Measurements from ENCODE around the gene MRPL12. TPM values are rescaled to one million over a fixed set of nuclear protein-coding genes. Genes with fewer than 3 reads are reported as not detected.

MRPL12 gene
- 14.2 and 50.8 TPM in 2 replicates for total RNA-seq (2011; cell fraction: chromatin; rRNA removed; ENCODE audit: low replicate concordance)
- 61.9 and 77.4 TPM in 2 replicates for total RNA-seq (2011; cell fraction: nucleolus; rRNA removed)
- 32.4 and 38.0 TPM in 2 replicates for total RNA-seq (2011; cell fraction: nucleoplasm; rRNA removed)
- total RNA-seq (2014; rRNA removed) (182 and 276 TPM in 2 replicates), total RNA-seq (2014; rRNA removed; fragmentation: Illumina TruSeq; extraction: Trizol) (31.8 and 40.0 TPM in 2 replicates), total RNA-seq (2015; rRNA removed; fragmentation: Illumina TruSeq; extraction: Trizol) (57.9 and 60.8 TPM in 2 replicates), total RNA-seq (2021) (231 and 251 TPM in 2 replicates), polyA plus RNA-seq (2011; rRNA removed) (101 and 110 TPM in 2 replicates), polyA plus RNA-seq (2014; fragmentation: Illumina TruSeq; extraction: Trizol) (100 and 128 TPM in 2 replicates), polyA plus RNA-seq (2014; fragmentation: Nextera tagmentation; extraction: Ambion mirVana) (1 to 10 TPM in 1 of 2 experiments, under 1 TPM in 1; 0.94 to 2.7 TPM), polyA plus RNA-seq (2014; rRNA removed) (338 and 351 TPM in 2 replicates), polyA minus RNA-seq (2011; rRNA and poly(A)+ RNA removed) (36.5 and 49.2 TPM in 2 replicates), Bru-seq, nascent RNA (percentile 98 among the genes with signal in this experiment), BruChase-seq, experiment 1, labeled RNA remaining after a 2-hour chase (percentile 96 among the genes with signal in this experiment), BruChase-seq, experiment 2, labeled RNA remaining after a 6-hour chase (percentile 96 among the genes with signal in this experiment)
- polyA plus RNA-seq (2011; cell fraction: cytosol; rRNA removed), result 124 and 353 TPM in 2 replicates
- polyA plus RNA-seq (2011; cell fraction: nucleus; rRNA removed), result 53.5 and 78.2 TPM in 2 replicates
- polyA plus RNA-seq (2012), result 145 TPM in 2 replicates
- 52.2 and 58.3 TPM in 2 replicates for polyA minus RNA-seq (2011; cell fraction: cytosol; rRNA and poly(A)+ RNA removed)
- polyA minus RNA-seq (2011; cell fraction: nucleus; rRNA and poly(A)+ RNA removed), result 15.9 and 32.2 TPM in 2 replicates
- long read RNA-seq, experiment 1, transcript MRPL12-201 (5 exons, 1,028 nt), result major isoform, 372 of 531 reads
- long read RNA-seq, experiment 1, partial matches to known transcripts, result 151 of 531 reads
- long read RNA-seq, experiment 1, other reads (novel, unspliced or antisense), result 8 of 531 reads
- long read RNA-seq, experiment 2, transcript MRPL12-201 (5 exons, 1,028 nt), result major isoform, 267 of 320 reads
- long read RNA-seq, experiment 2, partial matches to known transcripts, result 32 of 320 reads
- long read RNA-seq, experiment 2, other reads (novel, unspliced or antisense), result 21 of 320 reads
- long read RNA-seq, experiment 3, transcript MRPL12-201 (5 exons, 1,028 nt), result major isoform, 338 of 354 reads
- long read RNA-seq, experiment 3, partial matches to known transcripts, result 14 of 354 reads
- long read RNA-seq, experiment 3, other reads (novel, unspliced or antisense), result 2 of 354 reads

DNA sequence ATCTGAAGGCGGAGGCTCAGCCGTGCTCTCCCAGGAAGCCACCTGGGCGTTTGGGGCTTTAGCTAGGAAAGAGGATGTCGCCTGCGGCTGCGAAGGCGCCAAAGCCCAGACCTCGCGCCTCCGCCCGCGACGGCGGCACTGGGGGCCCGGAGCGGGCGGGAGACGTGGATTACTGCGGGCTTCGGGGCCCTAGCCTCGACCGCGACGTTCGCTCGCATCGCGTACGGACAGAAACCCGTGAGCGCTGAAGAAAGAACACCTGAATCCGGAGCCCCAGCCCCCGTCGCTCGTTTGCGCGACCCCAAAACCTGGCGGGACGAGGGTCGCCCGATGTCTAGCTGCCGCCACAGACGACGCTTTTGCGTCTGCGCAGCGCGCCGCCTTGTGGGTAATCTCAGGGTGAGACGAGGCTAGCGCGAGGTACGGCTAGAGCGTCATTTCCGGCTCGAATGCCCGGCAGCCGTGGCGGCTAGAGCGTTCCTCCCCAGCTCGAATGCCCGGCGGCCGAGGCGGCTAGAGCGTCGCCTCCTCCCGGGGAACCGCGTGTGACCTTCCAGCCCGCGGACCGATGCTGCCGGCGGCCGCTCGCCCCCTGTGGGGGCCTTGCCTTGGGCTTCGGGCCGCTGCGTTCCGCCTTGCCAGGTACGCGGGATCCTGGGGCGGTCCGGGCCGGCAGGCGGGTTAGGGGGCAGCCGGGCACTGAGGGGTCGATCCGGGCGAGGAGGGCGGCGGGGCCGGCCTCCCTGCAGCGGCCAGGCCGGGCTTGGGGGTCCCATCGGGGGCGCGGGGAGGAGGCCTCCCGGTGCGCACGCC is at the start of gene MRPL12:
MRPL12 (plus strand) TSS at position 434 of the 813 bp plus-strand sequence; CDS start at position 569, 135 bp downstream.
- intact Hi-C loops (cut with micrococcal nuclease), result loop anchor here (5.0 kb wide), 1 partner anchor 36 kb away; the partner anchor contains the start of genes CCDC137 and OXLD1
- peak within 1 kb of the TSS; percentile 90 for H3K27ac ChIP-seq (ENCODE audit: extremely low read depth, low read depth, low read length)
- H3K79me2 ChIP-seq (ENCODE audit: control insufficient read depth, insufficient read depth, low read length), result peaks cover 60% of the 10 kb centered on the region
- peak within 1 kb of the TSS; percentile 96 to 100 for H3K9ac ChIP-seq (ENCODE audit: insufficient read depth in 1 of 2, low read depth in 2 of 2, low read length in 2 of 2)
- FAIRE-seq (peak; percentile 95), ATAC-seq (peak; percentile 90), DNase-seq (ENCODE audit: extremely low read depth in 1 of 4, low spot score in 3 of 4) (peak; percentile 83 to 97 (median 90))
- no peaks in the 10 kb centered on the region for H3K9me3 ChIP-seq (replicated peaks; ENCODE audit: control insufficient read depth, insufficient read depth, low read depth, low read length)
- peak within 1 kb of the TSS; percentile 95 for H3K4me2 ChIP-seq (ENCODE audit: insufficient read depth, low read length)
- H4K20me1 ChIP-seq (replicated peaks; ENCODE audit: control insufficient read depth, insufficient read depth, low read length), result peaks cover 12% of the 10 kb centered on the region
- H2AFZ ChIP-seq (ENCODE audit: low read depth, low read length), result peak within 1 kb of the TSS; percentile 78
- H3K4me1 ChIP-seq (replicated peaks in 1 of 2; ENCODE audit: control insufficient read depth in 2 of 2, insufficient read depth in 2 of 2, low read length in 2 of 2), result peaks cover 14 to 63% of the 10 kb centered on the region in 2 experiments; a peak in 4 of 5 replicates
- H3K4me3 ChIP-seq, result peak within 1 kb of the TSS; percentile 99
- ChIA-PET POLR2A (interaction anchor here (0.6 to 4.7 kb wide), 20 partner anchors 10 to 481 kb away, joined by 3 to 54 read pairs (median 4); partner anchors contain the start of genes ACTG1, ALYREF, ANAPC11 and ARL16), CTCF (ENCODE audit: low intra/inter-chr PET ratio) (no interaction called here)
- BruUV-seq (replicated peaks), result TSS peak; percentile 87
- in situ Hi-C loops (cut with MboI), result no loop called here
- no peaks in the 10 kb centered on the region for H3K9me1 ChIP-seq (ENCODE audit: control insufficient read depth, insufficient read depth, low read length)
- no peaks in the 10 kb centered on the region for H3K27me3 ChIP-seq (ENCODE audit: control insufficient read depth in 2 of 2, insufficient read depth in 2 of 2, low read length in 2 of 2)
- H3K36me3 ChIP-seq (ENCODE audit: control insufficient read depth, insufficient read depth, low read length), result peaks cover 80% of the 10 kb centered on the region
- WGBS (ENCODE audit: insufficient coverage, low coverage, missing lambda C conversion rate), result under 1% methylated on average over 61 of the region's 102 CpGs
- TF ChIP-seq CC2D1A (IDR thresholded peaks at IDR 0.05) (no peak), ZNF197 (CRISPR knock-in tag; IDR thresholded peaks at IDR 0.05; ENCODE audit: low read depth) (no peak), NCOA6 (IDR thresholded peaks at IDR 0.05) (no peak)
- TF ChIP-seq, protein P1, sequence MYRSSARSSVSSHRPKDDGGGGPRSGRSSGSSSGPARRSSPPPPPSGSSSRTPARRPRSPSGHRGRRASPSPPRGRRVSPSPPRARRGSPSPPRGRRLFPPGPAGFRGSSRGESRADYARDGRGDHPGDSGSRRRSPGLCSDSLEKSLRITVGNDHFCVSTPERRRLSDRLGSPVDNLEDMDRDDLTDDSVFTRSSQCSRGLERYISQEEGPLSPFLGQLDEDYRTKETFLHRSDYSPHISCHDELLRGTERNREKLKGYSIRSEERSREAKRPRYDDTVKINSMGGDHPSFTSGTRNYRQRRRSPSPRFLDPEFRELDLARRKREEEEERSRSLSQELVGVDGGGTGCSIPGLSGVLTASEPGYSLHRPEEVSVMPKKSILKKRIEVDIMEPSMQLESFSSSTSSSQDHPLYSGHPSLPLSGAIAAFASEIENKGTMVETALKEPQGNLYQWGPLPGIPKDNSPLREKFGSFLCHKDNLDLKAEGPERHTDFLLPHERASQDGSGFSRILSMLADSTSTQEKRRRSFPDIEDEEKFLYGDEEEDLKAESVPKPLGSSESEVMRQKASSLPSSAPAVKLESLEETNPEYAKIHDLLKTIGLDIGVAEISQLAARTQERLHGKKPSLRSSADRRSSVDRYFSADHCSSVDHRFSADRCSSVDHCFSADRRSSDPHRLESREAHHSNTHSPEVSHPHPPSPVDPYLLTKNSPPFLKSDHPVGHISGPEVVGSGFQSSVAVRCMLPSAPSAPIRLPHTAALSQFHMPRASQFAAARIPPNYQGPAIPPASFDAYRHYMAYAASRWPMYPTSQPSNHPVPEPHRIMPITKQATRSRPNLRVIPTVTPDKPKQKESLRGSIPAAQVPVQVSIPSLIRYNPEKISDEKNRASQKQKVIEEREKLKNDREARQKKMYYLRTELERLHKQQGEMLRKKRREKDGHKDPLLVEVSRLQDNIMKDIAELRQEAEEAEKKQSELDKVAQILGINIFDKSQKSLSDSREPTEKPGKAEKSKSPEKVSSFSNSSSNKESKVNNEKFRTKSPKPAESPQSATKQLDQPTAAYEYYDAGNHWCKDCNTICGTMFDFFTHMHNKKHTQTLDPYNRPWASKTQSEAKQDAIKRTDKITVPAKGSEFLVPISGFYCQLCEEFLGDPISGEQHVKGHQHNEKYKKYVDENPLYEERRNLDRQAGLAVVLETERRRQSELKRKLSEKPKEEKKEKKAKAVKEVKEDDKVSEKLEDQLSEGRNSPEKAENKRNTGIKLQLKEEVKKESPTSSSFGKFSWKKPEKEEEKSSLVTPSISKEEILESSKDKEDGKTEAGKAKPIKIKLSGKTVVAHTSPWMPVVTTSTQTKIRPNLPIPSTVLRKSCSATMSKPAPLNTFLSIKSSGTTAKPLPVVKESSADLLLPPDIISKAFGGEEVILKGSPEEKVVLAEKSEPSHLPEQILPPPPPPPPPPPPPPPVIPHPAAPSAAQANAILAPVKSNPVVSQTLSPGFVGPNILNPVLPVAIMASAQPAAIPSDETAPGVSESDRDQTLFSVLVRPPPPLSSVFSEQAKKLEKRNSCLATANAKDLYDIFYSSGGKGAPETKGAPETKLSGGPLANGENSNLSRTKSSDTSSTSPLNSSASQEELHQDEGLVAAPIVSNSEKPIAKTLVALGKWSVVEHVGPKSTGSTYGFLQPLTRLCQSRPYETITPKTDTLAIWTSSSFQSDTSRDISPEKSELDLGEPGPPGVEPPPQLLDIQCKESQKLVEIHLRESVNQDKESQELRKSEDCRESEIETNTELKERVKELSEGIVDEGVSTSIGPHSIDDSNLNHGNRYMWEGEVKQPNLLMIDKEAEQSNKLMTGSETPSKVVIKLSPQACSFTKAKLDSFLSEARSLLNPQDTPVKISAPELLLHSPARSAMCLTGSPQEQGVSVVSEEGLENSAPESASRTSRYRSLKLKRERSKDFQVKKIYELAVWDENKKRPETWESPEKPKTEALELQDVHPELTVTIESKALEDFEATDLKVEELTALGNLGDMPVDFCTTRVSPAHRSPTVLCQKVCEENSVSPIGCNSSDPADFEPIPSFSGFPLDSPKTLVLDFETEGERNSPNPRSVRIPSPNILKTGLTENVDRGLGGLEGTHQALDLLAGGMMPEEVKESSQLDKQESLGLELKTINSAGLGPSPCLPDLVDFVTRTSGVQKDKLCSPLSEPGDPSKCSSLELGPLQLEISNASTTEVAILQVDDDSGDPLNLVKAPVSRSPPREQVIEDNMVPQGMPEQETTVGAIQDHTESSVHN (IDR thresholded peaks at IDR 0.05; ENCODE audit: borderline replicate concordance in 1 of 2, low read depth in 1 of 2), result no peak
- TF ChIP-seq, protein P2, sequence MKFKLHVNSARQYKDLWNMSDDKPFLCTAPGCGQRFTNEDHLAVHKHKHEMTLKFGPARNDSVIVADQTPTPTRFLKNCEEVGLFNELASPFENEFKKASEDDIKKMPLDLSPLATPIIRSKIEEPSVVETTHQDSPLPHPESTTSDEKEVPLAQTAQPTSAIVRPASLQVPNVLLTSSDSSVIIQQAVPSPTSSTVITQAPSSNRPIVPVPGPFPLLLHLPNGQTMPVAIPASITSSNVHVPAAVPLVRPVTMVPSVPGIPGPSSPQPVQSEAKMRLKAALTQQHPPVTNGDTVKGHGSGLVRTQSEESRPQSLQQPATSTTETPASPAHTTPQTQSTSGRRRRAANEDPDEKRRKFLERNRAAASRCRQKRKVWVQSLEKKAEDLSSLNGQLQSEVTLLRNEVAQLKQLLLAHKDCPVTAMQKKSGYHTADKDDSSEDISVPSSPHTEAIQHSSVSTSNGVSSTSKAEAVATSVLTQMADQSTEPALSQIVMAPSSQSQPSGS (CRISPR knock-in tag; IDR thresholded peaks at IDR 0.05), result no peak
